Testis (tissue), 3 donors: ENCODE results near the gene EZR. TPM values are rescaled to one million over a fixed set of nuclear protein-coding genes. Genes with fewer than 3 reads are reported as not detected.

Source experiments
- DNase-seq: peaks from one replicate; pipeline ENCODE4 v3.0.0-alpha.2; 2019
- H3K27ac ChIP-seq, 2 donors: fragments of 200-600 bp; sonication (generic); one replicate each; pipeline ENCODE4 v1.5.1; 2019
- H3K27me3 ChIP-seq: fragments of 200-600 bp; sonication (generic); one replicate; pipeline ENCODE4 v1.5.1; 2019
- H3K36me3 ChIP-seq: fragments of 200-600 bp; sonication (generic); one replicate; pipeline ENCODE4 v1.5.1; 2017; ENCODE audit warnings: low read depth; ENCODE audit errors: missing control alignments
- H3K4me1 ChIP-seq: fragments of 200-600 bp; sonication (generic); one replicate; pipeline ENCODE4 v1.5.1; 2019
- H3K4me3 ChIP-seq, 2 donors: fragments of 200-600 bp; sonication (generic); one replicate each; pipeline ENCODE4 v1.5.1; 2017 to 2019
- H3K9me3 ChIP-seq: fragments of 200-600 bp; sonication (generic); one replicate; pipeline ENCODE4 v1.5.1; 2017
- CTCF ChIP-seq, 3 experiments: fragments of 450-650 bp in 2 of 3; fragments of 200-600 bp in 1 of 3; sonication (generic) in 1 of 3; IDR thresholded peaks; one replicate each; pipeline ENCODE4 v1.5.1; 2016 to 2019; ENCODE audit warnings: antibody characterized with exemption in 3 of 3, mild to moderate bottlenecking in 2 of 3, moderate library complexity in 1 of 3
- POLR2A ChIP-seq: fragments of 450-650 bp; IDR thresholded peaks from one replicate; pipeline ENCODE4 v1.6.1; 2017; ENCODE audit warnings: antibody characterized with exemption, mild to moderate bottlenecking, moderate library complexity
- WGBS, 2 donors: methylation state at CpG; one replicate each; pipeline ENCODE4 v1.1.5; 2018; 5-methylcytosine and 5-hydroxymethylcytosine counted together
- intact Hi-C: fragments of 100-400 bp; cut with DNase I; formaldehyde crosslinking; loops from one replicate; pipeline ENCODE4 v1.15.1; 2023; ENCODE audit warnings: low total_unique reads
- polyA plus RNA-seq: library from polyadenylated mRNA; stranded (reverse); fragments of 350-450 nt; fragmentation: Illumina TruSeq; extraction: RNeasy Lipid Tissue Mini Kit (QIAGEN cat#74804); gene quantifications from one replicate; pipeline ENCODE4 v1.2.3, GENCODE V29; 2014; ENCODE audit warnings: low read depth, low replicate concordance; ENCODE audit not compliant: insufficient read depth
- total RNA-seq, 2 donors: library from RNA; depleted of rRNA; stranded (reverse); fragments of >200 nt; gene quantifications; one replicate each; pipeline ENCODE4 v1.2.3, GENCODE V29; 2016

Gene EZR
- total and polyA plus RNA-seq, 3 donors from 2014 or later: 129 to 199 (median 164) TPM

GRCh38 chr6:158777510-158777909, 41.7 kb downstream of the EZR start:
- intact Hi-C loops: no loop called here
- Histone ChIP-seq H3K36me3 (no peaks in the 10 kb centered on the region), H3K4me1 (no peaks in the 10 kb centered on the region), H3K9me3 (no peaks in the 10 kb centered on the region), H3K27me3 (no peaks in the 10 kb centered on the region), H3K4me3 (no peak overlapping the region), H3K27ac (no peak overlapping the region)
- no peak for DNase-seq
- TF ChIP-seq POLR2A (no peak), CTCF (IDR thresholded peaks at IDR 0.05) (no peak)
- 98% methylated on average over 3 of the region's 3 CpGs for WGBS, 2 donors

GRCh38 chr6:158776737-158777136, 42.4 kb downstream of the EZR start:
- no peaks in the 10 kb centered on the region for H3K27me3 ChIP-seq
- intact Hi-C loops: no loop called here
- no peaks in the 10 kb centered on the region for H3K9me3 ChIP-seq
- H3K36me3 ChIP-seq: no peaks in the 10 kb centered on the region
- 81 to 93% methylated on average over 2 of the region's 2 CpGs for WGBS, 2 donors
- H3K4me3 ChIP-seq: no peak overlapping the region
- no peaks in the 10 kb centered on the region for H3K4me1 ChIP-seq
- DNase-seq: no peak
- no peak for TF ChIP-seq POLR2A
- TF ChIP-seq CTCF (IDR thresholded peaks at IDR 0.05): no peak
- H3K27ac ChIP-seq: no peak overlapping the region

- Histone ChIP-seq H3K4me1 (peaks cover 6% of the 10 kb centered on the region), H3K9me3 (no peaks in the 10 kb centered on the region), H3K27ac (no peak overlapping the region), H3K4me3 (no peak overlapping the region), H3K27me3 (no peaks in the 10 kb centered on the region), H3K36me3 (no peaks in the 10 kb centered on the region)
- WGBS, 2 donors: 93 to 96% methylated on average over 5 of the region's 5 CpGs
- TF ChIP-seq CTCF (IDR thresholded peaks at IDR 0.05) (no peak), POLR2A (no peak)
- no peak for DNase-seq
- intact Hi-C loops: no loop called here
Measured at GRCh38 chr6:158775832-158776231, 43.3 kb downstream of the EZR start.

- Histone ChIP-seq H3K27ac (no peak overlapping the region), H3K9me3 (no peaks in the 10 kb centered on the region), H3K27me3 (no peaks in the 10 kb centered on the region), H3K4me1 (peaks cover 8% of the 10 kb centered on the region), H3K4me3 (no peak overlapping the region), H3K36me3 (no peaks in the 10 kb centered on the region)
- intact Hi-C loops: no loop called here
- TF ChIP-seq CTCF (IDR thresholded peaks at IDR 0.05): no peak
- WGBS, 2 donors: 87 to 95% methylated on average over 17 of the region's 17 CpGs
- DNase-seq: no peak
Measured at GRCh38 chr6:158774717-158775449, 44.3 kb downstream of the EZR start.
